Measurements from ENCODE around the gene QSOX2.

DNA sequence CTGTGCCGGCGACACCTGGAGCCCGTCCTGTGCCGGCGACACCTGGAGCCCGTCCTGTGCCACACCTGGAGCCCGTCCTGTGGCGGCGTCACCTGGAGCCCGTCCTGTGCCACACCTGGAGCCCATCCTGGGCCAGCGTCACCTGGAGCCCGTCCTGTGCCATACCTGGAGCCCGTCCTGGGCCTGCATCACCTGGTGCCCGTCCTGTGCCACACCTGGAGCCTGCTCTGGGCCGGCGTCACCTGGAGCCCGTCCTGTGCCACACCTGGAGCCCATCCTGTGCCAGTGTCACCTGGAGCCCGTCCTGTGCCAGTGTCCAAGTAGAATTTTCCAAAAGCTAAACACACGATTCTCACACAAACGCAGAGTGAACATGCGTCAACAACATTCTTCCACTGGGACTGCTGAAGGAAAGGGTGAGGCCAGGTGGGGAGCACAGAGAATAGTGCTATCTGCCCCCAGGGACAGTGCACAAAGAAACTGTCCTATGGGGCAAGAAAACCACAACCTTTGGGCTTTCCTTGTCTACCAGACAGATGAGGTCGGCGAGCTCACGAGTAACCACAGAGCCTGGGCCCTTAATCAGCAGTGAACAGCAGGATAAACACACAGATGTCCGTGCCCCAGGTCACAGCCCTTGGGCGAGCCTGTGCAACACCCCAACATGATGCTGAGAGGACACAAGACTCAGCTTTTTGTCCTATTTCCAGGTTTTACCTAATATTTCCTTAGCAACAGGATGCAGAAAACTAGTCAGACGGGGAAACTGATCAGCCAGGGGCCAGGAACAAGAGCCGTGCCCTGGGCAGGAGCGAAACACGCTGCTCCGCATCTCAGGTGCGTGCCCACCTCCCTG, 7.9 kb downstream of the QSOX2 start:
- TF ChIP-seq POLR2AphosphoS5 (IDR thresholded peaks at IDR 0.05; ENCODE audit: low read depth, low read length) (no peak), TAF1 (IDR thresholded peaks at IDR 0.05; ENCODE audit: borderline replicate concordance, low read depth, low read length) (no peak), POLR2A (IDR thresholded peaks at IDR 0.05; ENCODE audit: low read depth, low read length) (no peak)
